ENCODE measurements around the gene ALG12. TPM values are rescaled to one million over a fixed set of nuclear protein-coding genes. Genes with fewer than 3 reads are reported as not detected.

The ALG12 gene
- total RNA-seq, 1 experiment from 2014 or later: 16.6 TPM

DNA sequence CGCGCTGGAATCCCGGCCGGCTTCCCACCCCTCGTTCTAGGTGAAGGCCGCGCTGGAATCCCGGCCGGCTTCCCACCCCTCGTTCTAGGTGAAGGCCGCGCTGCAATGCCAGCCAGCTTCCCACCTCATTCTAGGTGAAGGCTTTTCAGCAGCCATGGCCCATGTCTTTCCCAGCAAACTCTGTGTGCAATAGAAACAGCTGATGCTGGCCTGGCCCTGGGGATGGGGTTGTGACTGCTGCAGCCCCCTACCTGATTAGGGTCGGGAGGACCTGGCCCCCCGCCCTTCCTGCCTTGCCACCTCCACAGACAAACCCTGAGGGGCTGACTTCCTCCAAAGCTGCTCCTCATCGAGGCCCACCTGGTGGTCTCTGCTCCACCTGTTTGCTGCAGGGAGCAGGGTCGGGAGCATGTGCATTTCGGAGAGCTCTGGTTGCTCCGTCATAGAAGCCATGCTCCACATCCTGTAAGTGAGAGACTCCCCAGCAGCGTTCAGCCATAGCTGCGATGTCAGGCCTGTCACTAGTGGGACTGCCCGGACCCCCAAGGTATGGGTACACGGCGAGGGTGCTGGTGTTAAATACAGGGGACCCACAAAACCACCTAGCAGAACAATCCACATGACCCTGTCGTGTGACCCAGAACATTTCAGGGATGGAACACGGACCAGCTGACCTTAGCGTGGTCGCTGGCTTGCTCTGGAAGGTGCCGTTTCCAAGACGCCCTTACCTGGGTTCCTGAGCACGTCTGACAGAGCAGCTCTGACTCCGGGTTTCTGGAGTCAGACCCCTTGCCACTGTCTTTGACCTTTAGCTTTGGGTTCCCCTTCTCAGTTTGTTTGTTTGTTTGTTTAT is 61.2 kb downstream of the ALG12 start:
- ChIA-PET RAD21 (ENCODE audit: low non-redundant PET in 1 of 2, low total read pairs in 2 of 2, uncharacterized antibody in 2 of 2, unreplicated experiment in 2 of 2) (no interaction called here), CTCF (no interaction called here), POLR2A (no interaction called here)
- peaks cover 0 to 5% of the 10 kb centered on the region in 2 experiments; a peak in 1 of 4 replicates for H3K36me3 ChIP-seq (ENCODE audit: control insufficient read depth in 1 of 2, insufficient read depth in 2 of 2, low read length in 2 of 2)
- intact Hi-C loops (cut with micrococcal nuclease): no loop called here
- H3K9me2 ChIP-seq (ENCODE audit: insufficient read depth): no peaks in the 10 kb centered on the region
- TF ChIP-seq EZH2phosphoT487 (IDR thresholded peaks at IDR 0.05; ENCODE audit: borderline replicate concordance) (no peak), RAD21 (IDR thresholded peaks at IDR 0.05; ENCODE audit: low read depth) (no peak), FOSL1 (IDR thresholded peaks at IDR 0.05; ENCODE audit: low read depth) (no peak)
- H3K79me2 ChIP-seq (ENCODE audit: insufficient read depth, low read length): peaks cover 79% of the 10 kb centered on the region
- no peaks in the 10 kb centered on the region for H3K27me3 ChIP-seq (ENCODE audit: insufficient read depth, low read length)
- no peaks in the 10 kb centered on the region; the same call in 1 of the 2 replicates for H4K20me1 ChIP-seq (ENCODE audit: insufficient read depth)
- no peak for DNase-seq (ENCODE audit: low read depth, low spot score)
- H3K4me2 ChIP-seq (ENCODE audit: low read length): no peak overlapping the region
- no TSS peak for BruUV-seq (replicated peaks)
- H3K4me3 ChIP-seq (replicated peaks in 1 of 2; ENCODE audit: low read depth in 1 of 2, low read length in 2 of 2): no peak overlapping the region
- H3K4me1 ChIP-seq (ENCODE audit: control insufficient read depth in 1 of 2, insufficient read depth in 2 of 2, low read length in 2 of 2): peaks cover 15 to 22% of the 10 kb centered on the region in 2 experiments
- no peak overlapping the region for H2AFZ ChIP-seq (ENCODE audit: low read depth, low read length, poor library complexity, severe bottlenecking)
- no peaks in the 10 kb centered on the region for H3K9me3 ChIP-seq (ENCODE audit: control insufficient read depth in 1 of 2, insufficient read depth in 1 of 2, low read depth in 1 of 2, low read length in 2 of 2)
- H3K27ac ChIP-seq (ENCODE audit: low read depth, low read length): no peak overlapping the region
- no peak for ATAC-seq
- H3K9ac ChIP-seq (ENCODE audit: low read length): no peak overlapping the region

DNA sequence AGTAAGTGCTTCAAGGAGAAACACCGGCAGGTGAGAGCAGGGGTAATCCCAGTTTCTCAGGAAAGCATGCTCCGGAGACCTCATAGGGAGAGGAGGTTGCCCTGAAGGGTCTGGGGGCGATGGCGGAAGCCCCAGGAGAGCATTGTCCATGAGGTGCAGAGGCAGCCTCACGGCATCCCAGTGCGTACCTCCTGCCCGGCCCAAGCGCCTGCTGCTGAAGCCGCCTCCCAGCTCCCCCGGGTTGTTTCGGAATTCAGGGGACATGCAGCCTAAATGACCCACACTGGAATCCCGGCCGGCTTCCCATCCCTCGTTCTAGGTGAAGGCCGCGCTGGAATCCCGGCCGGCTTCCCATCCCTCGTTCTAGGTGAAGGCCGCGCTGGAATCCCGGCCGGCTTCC is 61.9 kb downstream of the ALG12 start:
- Histone ChIP-seq H3K4me3 (replicated peaks in 1 of 2; ENCODE audit: low read depth in 1 of 2, low read length in 2 of 2) (no peak overlapping the region), H3K27ac (ENCODE audit: low read depth, low read length) (no peak overlapping the region), H3K9me3 (ENCODE audit: control insufficient read depth in 1 of 2, insufficient read depth in 1 of 2, low read depth in 1 of 2, low read length in 2 of 2) (no peaks in the 10 kb centered on the region), H3K79me2 (ENCODE audit: insufficient read depth, low read length) (peaks cover 73% of the 10 kb centered on the region), H3K9me2 (ENCODE audit: insufficient read depth) (no peaks in the 10 kb centered on the region), H3K27me3 (ENCODE audit: insufficient read depth, low read length) (no peaks in the 10 kb centered on the region), H3K9ac (ENCODE audit: low read length) (no peak overlapping the region), H2AFZ (ENCODE audit: low read depth, low read length, poor library complexity, severe bottlenecking) (no peak overlapping the region), H4K20me1 (ENCODE audit: insufficient read depth) (no peaks in the 10 kb centered on the region; the same call in 1 of the 2 replicates), H3K4me2 (ENCODE audit: low read length) (no peak overlapping the region; the same call in 1 of the 2 replicates), H3K36me3 (ENCODE audit: control insufficient read depth in 1 of 2, insufficient read depth in 2 of 2, low read length in 2 of 2) (peaks cover 0 to 5% of the 10 kb centered on the region in 2 experiments; a peak in 1 of 4 replicates), H3K4me1 (ENCODE audit: control insufficient read depth in 1 of 2, insufficient read depth in 2 of 2, low read length in 2 of 2) (peaks cover 15 to 22% of the 10 kb centered on the region in 2 experiments)
- BruUV-seq (replicated peaks): no TSS peak
- DNase-seq (ENCODE audit: low read depth, low spot score) (no peak), ATAC-seq (no peak)
- CTCF ChIA-PET: no interaction called here
- RAD21 ChIA-PET (ENCODE audit: low non-redundant PET in 1 of 2, low total read pairs in 2 of 2, uncharacterized antibody in 2 of 2, unreplicated experiment in 2 of 2): no interaction called here
- POLR2A ChIA-PET: no interaction called here
- intact Hi-C loops (cut with micrococcal nuclease): no loop called here
- TF ChIP-seq SIN3A (IDR thresholded peaks at IDR 0.05; ENCODE audit: low read depth): no peak
- no peak for TF ChIP-seq RAD21 (IDR thresholded peaks at IDR 0.05; ENCODE audit: low read depth)
- TF ChIP-seq, protein P1, sequence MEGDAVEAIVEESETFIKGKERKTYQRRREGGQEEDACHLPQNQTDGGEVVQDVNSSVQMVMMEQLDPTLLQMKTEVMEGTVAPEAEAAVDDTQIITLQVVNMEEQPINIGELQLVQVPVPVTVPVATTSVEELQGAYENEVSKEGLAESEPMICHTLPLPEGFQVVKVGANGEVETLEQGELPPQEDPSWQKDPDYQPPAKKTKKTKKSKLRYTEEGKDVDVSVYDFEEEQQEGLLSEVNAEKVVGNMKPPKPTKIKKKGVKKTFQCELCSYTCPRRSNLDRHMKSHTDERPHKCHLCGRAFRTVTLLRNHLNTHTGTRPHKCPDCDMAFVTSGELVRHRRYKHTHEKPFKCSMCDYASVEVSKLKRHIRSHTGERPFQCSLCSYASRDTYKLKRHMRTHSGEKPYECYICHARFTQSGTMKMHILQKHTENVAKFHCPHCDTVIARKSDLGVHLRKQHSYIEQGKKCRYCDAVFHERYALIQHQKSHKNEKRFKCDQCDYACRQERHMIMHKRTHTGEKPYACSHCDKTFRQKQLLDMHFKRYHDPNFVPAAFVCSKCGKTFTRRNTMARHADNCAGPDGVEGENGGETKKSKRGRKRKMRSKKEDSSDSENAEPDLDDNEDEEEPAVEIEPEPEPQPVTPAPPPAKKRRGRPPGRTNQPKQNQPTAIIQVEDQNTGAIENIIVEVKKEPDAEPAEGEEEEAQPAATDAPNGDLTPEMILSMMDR (IDR thresholded peaks at IDR 0.05 in 2 of 3, conservative IDR thresholded peaks at IDR 0.05 in 1 of 3; ENCODE audit: borderline replicate concordance in 1 of 3, insufficient read depth in 1 of 3, low read depth in 2 of 3, low read length in 2 of 3): no peak
- no peak for TF ChIP-seq SRF (IDR thresholded peaks at IDR 0.05; ENCODE audit: low read depth)
- TF ChIP-seq YY1 (IDR thresholded peaks at IDR 0.05; ENCODE audit: extremely low read depth, insufficient replicate concordance, low read depth, low read length): no peak
- TF ChIP-seq EGR1 (IDR thresholded peaks at IDR 0.05; ENCODE audit: low read depth): no peak
- no peak for TF ChIP-seq ELF1 (IDR thresholded peaks at IDR 0.05; ENCODE audit: borderline replicate concordance, low read depth)
- no peak for TF ChIP-seq SP1 (IDR thresholded peaks at IDR 0.05; ENCODE audit: low read depth)
- TF ChIP-seq, protein P2, sequence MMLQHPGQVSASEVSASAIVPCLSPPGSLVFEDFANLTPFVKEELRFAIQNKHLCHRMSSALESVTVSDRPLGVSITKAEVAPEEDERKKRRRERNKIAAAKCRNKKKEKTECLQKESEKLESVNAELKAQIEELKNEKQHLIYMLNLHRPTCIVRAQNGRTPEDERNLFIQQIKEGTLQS (IDR thresholded peaks at IDR 0.05): no peak
- no peak for TF ChIP-seq POLR2A (IDR thresholded peaks at IDR 0.05; ENCODE audit: borderline replicate concordance, extremely low read depth, insufficient read depth, insufficient read length)
- no peak for TF ChIP-seq TCF7L2 (IDR thresholded peaks at IDR 0.05; ENCODE audit: borderline replicate concordance, extremely low read depth, insufficient read depth, insufficient read length)
- no peak for TF ChIP-seq JUND (IDR thresholded peaks at IDR 0.05)
- TF ChIP-seq, protein P3, sequence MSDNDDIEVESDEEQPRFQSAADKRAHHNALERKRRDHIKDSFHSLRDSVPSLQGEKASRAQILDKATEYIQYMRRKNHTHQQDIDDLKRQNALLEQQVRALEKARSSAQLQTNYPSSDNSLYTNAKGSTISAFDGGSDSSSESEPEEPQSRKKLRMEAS (IDR thresholded peaks at IDR 0.05): no peak
- no peak for TF ChIP-seq FOSL1 (IDR thresholded peaks at IDR 0.05; ENCODE audit: low read depth)
